Measurements from ENCODE around the gene FCN1. TPM values are rescaled to one million over a fixed set of nuclear protein-coding genes. Genes with fewer than 3 reads are reported as not detected.
"Not testable (repeated sequence)": the region's sequence is repeated elsewhere in the genome, so short reads cannot be mapped to it uniquely, and the experiment has no call there.

FCN1 gene
- total RNA-seq, 8 experiments from 2014 or later = 0.05 to 0.45 (median 0.13) TPM; not detected in 1

GRCh38 chr9:134863941-134864820 lies 53.5 kb downstream of the FCN1 start:
- no peak for ATAC-seq (replicated peaks in 6 of 8)
- in situ Hi-C loops (cut with MboI; ENCODE audit: low pct_unique_long_range_greater_than_20kb in 2 of 9, low sequenced_read_pairs in 9 of 9, unreplicated experiment in 9 of 9) = no loop called here
- 61 to 100% (median 80%) methylated on average over 1 to 2 of the region's 28 CpGs; no CpG with 5 or more reads in 5 of the 10 experiments for WGBS, 10 experiments
- no peak overlapping the region for H3K4me3 ChIP-seq
- no peak overlapping the region for H3K27ac ChIP-seq
- no peaks in the 10 kb centered on the region for H3K4me1 ChIP-seq (replicated peaks in 1 of 2)

GRCh38 chr9:134863306-134863902 lies 54.3 kb downstream of the FCN1 start:
- no peaks in the 10 kb centered on the region for H3K4me1 ChIP-seq (replicated peaks in 1 of 2)
- in situ Hi-C loops (cut with MboI; ENCODE audit: low pct_unique_long_range_greater_than_20kb in 2 of 9, low sequenced_read_pairs in 9 of 9, unreplicated experiment in 9 of 9) = no loop called here
- 53 to 97% (median 81%) methylated on average over 1 to 8 of the region's 16 CpGs; no CpG with 5 or more reads in 4 of the 10 experiments for WGBS, 10 experiments
- ATAC-seq (replicated peaks in 6 of 8) = no peak
- no peak overlapping the region for H3K4me3 ChIP-seq
- H3K27ac ChIP-seq = no peak overlapping the region

- in situ Hi-C loops (cut with MboI; ENCODE audit: low pct_unique_long_range_greater_than_20kb in 2 of 9, low sequenced_read_pairs in 9 of 9, unreplicated experiment in 9 of 9) = no loop called here
- no peak overlapping the region for H3K27ac ChIP-seq
- H3K4me1 ChIP-seq (replicated peaks in 1 of 2) = no peaks in the 10 kb centered on the region
- WGBS, 10 experiments = 65 to 98% (median 90%) methylated on average over 2 to 11 of the region's 17 CpGs; no CpG with 5 or more reads in 1 of the 10 experiments
- no peak overlapping the region for H3K4me3 ChIP-seq
- no peak for ATAC-seq (replicated peaks in 6 of 8)
Observed at GRCh38 chr9:134861595-134862334, 55.9 kb downstream of the FCN1 start.

DNA sequence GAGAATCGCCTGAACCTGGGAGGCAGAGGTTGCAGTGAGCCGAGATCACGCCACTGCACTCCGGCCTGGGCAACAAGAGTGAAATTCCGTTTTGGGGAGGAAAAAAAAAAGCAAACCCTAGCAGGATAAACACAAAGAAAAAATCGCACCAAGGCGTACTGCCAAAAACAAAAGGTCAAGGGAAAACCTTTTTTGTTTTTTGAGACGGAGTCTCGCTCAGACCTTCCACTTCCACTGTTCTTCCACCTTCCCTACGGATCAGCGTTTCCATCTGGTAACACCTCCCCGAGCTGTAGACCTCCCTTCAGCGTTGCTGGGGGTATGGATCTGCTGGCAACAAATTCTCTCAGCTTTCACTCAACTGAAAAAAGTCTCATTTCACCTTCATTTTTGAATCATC lies 57.2 kb downstream of the FCN1 start:
- ATAC-seq (replicated peaks in 6 of 8) = no peak
- in situ Hi-C loops (cut with MboI; ENCODE audit: low pct_unique_long_range_greater_than_20kb in 2 of 9, low sequenced_read_pairs in 9 of 9, unreplicated experiment in 9 of 9) = no loop called here
- WGBS, 10 experiments = 43 to 100% (median 88%) methylated on average over 1 to 12 of the region's 13 CpGs; no CpG with 5 or more reads in 1 of the 10 experiments

GRCh38 chr9:134858051-134858841 lies 59.5 kb downstream of the FCN1 start:
- Histone ChIP-seq H3K4me3 (no peak overlapping the region), H3K27ac (no peak overlapping the region), H3K4me1 (replicated peaks in 1 of 2) (no peaks in the 10 kb centered on the region)
- in situ Hi-C loops (cut with MboI; ENCODE audit: low pct_unique_long_range_greater_than_20kb in 2 of 9, low sequenced_read_pairs in 9 of 9, unreplicated experiment in 9 of 9) = no loop called here
- WGBS, 10 experiments = 15 to 79% (median 47%) methylated on average over 1 to 7 of the region's 11 CpGs
- ATAC-seq (replicated peaks in 6 of 8) = no peak

More for the DNA sequence above, 57.2 kb downstream of the FCN1 start:
- no peak overlapping the region for H3K27ac ChIP-seq
- H3K4me1 ChIP-seq (replicated peaks in 1 of 2) = no peaks in the 10 kb centered on the region
- no peak overlapping the region for H3K4me3 ChIP-seq

- in situ Hi-C loops (cut with MboI; ENCODE audit: low pct_unique_long_range_greater_than_20kb in 2 of 9, low sequenced_read_pairs in 9 of 9, unreplicated experiment in 9 of 9); ATAC-seq (replicated peaks in 6 of 8); H3K4me3 ChIP-seq; H3K27ac ChIP-seq; H3K4me1 ChIP-seq (replicated peaks in 1 of 2): not testable (repeated sequence)
- 86 to 100% methylated on average over 1 of the region's 2 CpGs; no CpG with 5 or more reads in 8 of the 10 experiments for WGBS, 10 experiments
Observed at GRCh38 chr9:134857451-134857850, 60.3 kb downstream of the FCN1 start.

- no peak for ATAC-seq (replicated peaks in 6 of 8)
- in situ Hi-C loops (cut with MboI; ENCODE audit: low pct_unique_long_range_greater_than_20kb in 2 of 9, low sequenced_read_pairs in 9 of 9, unreplicated experiment in 9 of 9) = no loop called here
- Histone ChIP-seq H3K4me1 (replicated peaks in 1 of 2) (no peaks in the 10 kb centered on the region), H3K27ac (no peak overlapping the region), H3K4me3 (no peak overlapping the region)
- WGBS, 10 experiments = 46 to 92% (median 66%) methylated on average over 1 to 5 of the region's 9 CpGs; no CpG with 5 or more reads in 4 of the 10 experiments
Observed at GRCh38 chr9:134855900-134856377, 61.8 kb downstream of the FCN1 start.

Other genes with a start within 250 kb of the FCN1 start
- under 1 TPM in 1 of 8 experiments, not detected in 7; 0.21 TPM for gene FCN2, start 37.1 kb downstream of the FCN1 start, total RNA-seq
- 100 to 1,000 TPM in 1 of 8 experiments, 10 to 100 TPM in 4, 1 to 10 TPM in 1, under 1 TPM in 2; 0.58 to 136 (median 50.1) TPM for gene OLFM1, start 169.8 kb upstream of the FCN1 start, total RNA-seq

Data from motor neuron (in vitro differentiated cells).